ENCODE measurements around the gene USP28. TPM values are rescaled to one million over a fixed set of nuclear protein-coding genes. Genes with fewer than 3 reads are reported as not detected.
A peak's percentile ranks its signal among the peaks of the same experiment; 100 is the strongest.

Gene USP28
- total RNA-seq, 1 experiment from 2014 or later: 23.7 TPM

- H3K27ac ChIP-seq (ENCODE audit: low read depth, low read length, poor library complexity, severe bottlenecking): no peak overlapping the region
- TF ChIP-seq EZH2 (IDR thresholded peaks at IDR 0.05; ENCODE audit: borderline replicate concordance, low read depth, low read length, poor library complexity, severe bottlenecking) (no peak), CTCF (conservative IDR thresholded peaks at IDR 0.05; ENCODE audit: low read depth, low read length) (no peak)
- peaks cover 19% of the 10 kb centered on the region for H3K36me3 ChIP-seq (ENCODE audit: insufficient read depth, low read length, poor library complexity, severe bottlenecking)
- DNase-seq (ENCODE audit: low spot score): no peak
- POLR2A ChIA-PET (ENCODE audit: low non-redundant PET): no interaction called here
- H3K4me3 ChIP-seq (ENCODE audit: low read depth, low read length, poor library complexity, severe bottlenecking): no peak overlapping the region
- no peaks in the 10 kb centered on the region for H3K27me3 ChIP-seq (replicated peaks; ENCODE audit: insufficient read depth, low read depth, low read length, poor library complexity)
- CTCF ChIA-PET: no interaction called here
- no peaks in the 10 kb centered on the region for H3K4me1 ChIP-seq (ENCODE audit: insufficient read depth, low read length, poor library complexity, severe bottlenecking)
- H3K9me3 ChIP-seq (ENCODE audit: low read depth, low read length, poor library complexity, severe bottlenecking): no peaks in the 10 kb centered on the region
- no TSS peak for BruUV-seq (replicated peaks)
- intact Hi-C loops (cut with micrococcal nuclease; ENCODE audit: unreplicated experiment): loop anchor here (5.0 kb wide), 1 partner anchor 453 kb away; no protein-coding TSS in a partner anchor
Observed at GRCh38 chr11:113808931-113809330, 66.4 kb downstream of the USP28 start.

GRCh38 chr11:113806406-113806805 lies 69.0 kb downstream of the USP28 start:
- no peak overlapping the region for H3K27ac ChIP-seq (ENCODE audit: low read depth, low read length, poor library complexity, severe bottlenecking)
- no TSS peak for BruUV-seq (replicated peaks)
- peaks cover 21% of the 10 kb centered on the region for H3K36me3 ChIP-seq (ENCODE audit: insufficient read depth, low read length, poor library complexity, severe bottlenecking)
- intact Hi-C loops (cut with micrococcal nuclease; ENCODE audit: unreplicated experiment): loop anchor here (5.0 kb wide), 1 partner anchor 456 kb away; no protein-coding TSS in a partner anchor
- CTCF ChIA-PET: interaction anchor here (0.6 to 1.9 kb wide), 6 partner anchors 10 to 456 kb away, joined by 3 to 14 read pairs (median 4); partner anchors contain the start of gene CLDN25
- no peak overlapping the region for H3K4me3 ChIP-seq (ENCODE audit: low read depth, low read length, poor library complexity, severe bottlenecking)
- no peaks in the 10 kb centered on the region for H3K27me3 ChIP-seq (replicated peaks; ENCODE audit: insufficient read depth, low read depth, low read length, poor library complexity)
- no peak for TF ChIP-seq EZH2 (IDR thresholded peaks at IDR 0.05; ENCODE audit: borderline replicate concordance, low read depth, low read length, poor library complexity, severe bottlenecking)
- TF ChIP-seq CTCF (conservative IDR thresholded peaks at IDR 0.05; ENCODE audit: low read depth, low read length): peak; percentile 71
- POLR2A ChIA-PET (ENCODE audit: low non-redundant PET): interaction anchor here (0.6 kb wide), 1 partner anchor 807 kb away, joined by 3 read pairs; no protein-coding TSS in a partner anchor
- peak; percentile 29 for DNase-seq (ENCODE audit: low spot score)
- no peaks in the 10 kb centered on the region for H3K9me3 ChIP-seq (ENCODE audit: low read depth, low read length, poor library complexity, severe bottlenecking)
- no peaks in the 10 kb centered on the region for H3K4me1 ChIP-seq (ENCODE audit: insufficient read depth, low read length, poor library complexity, severe bottlenecking)

GRCh38 chr11:113805640-113806039 lies 69.7 kb downstream of the USP28 start:
- Histone ChIP-seq H3K9me3 (ENCODE audit: low read depth, low read length, poor library complexity, severe bottlenecking) (no peaks in the 10 kb centered on the region), H3K4me3 (ENCODE audit: low read depth, low read length, poor library complexity, severe bottlenecking) (no peak overlapping the region), H3K27ac (ENCODE audit: low read depth, low read length, poor library complexity, severe bottlenecking) (no peak overlapping the region), H3K27me3 (replicated peaks; ENCODE audit: insufficient read depth, low read depth, low read length, poor library complexity) (no peaks in the 10 kb centered on the region), H3K36me3 (ENCODE audit: insufficient read depth, low read length, poor library complexity, severe bottlenecking) (peaks cover 22% of the 10 kb centered on the region), H3K4me1 (ENCODE audit: insufficient read depth, low read length, poor library complexity, severe bottlenecking) (no peaks in the 10 kb centered on the region)
- CTCF ChIA-PET: interaction anchor here (1.0 to 1.9 kb wide), 3 partner anchors 9 to 457 kb away, joined by 3 to 10 read pairs (median 3); no protein-coding TSS in a partner anchor
- BruUV-seq (replicated peaks): no TSS peak
- TF ChIP-seq CTCF (conservative IDR thresholded peaks at IDR 0.05; ENCODE audit: low read depth, low read length) (no peak), EZH2 (IDR thresholded peaks at IDR 0.05; ENCODE audit: borderline replicate concordance, low read depth, low read length, poor library complexity, severe bottlenecking) (no peak)
- POLR2A ChIA-PET (ENCODE audit: low non-redundant PET): no interaction called here
- no peak for DNase-seq (ENCODE audit: low spot score)
- intact Hi-C loops (cut with micrococcal nuclease; ENCODE audit: unreplicated experiment): loop anchor here (5.0 kb wide), 1 partner anchor 457 kb away; no protein-coding TSS in a partner anchor
